ENCODE data around the gene DSCAML1. TPM values are rescaled to one million over a fixed set of nuclear protein-coding genes. Genes with fewer than 3 reads are reported as not detected.

The DSCAML1 gene
- total RNA-seq, 1 experiment from 2014 or later: 0.90 TPM

GRCh38 chr11:117643606-117644300, 153.3 kb downstream of the DSCAML1 start:
- H3K36me3 Mint-ChIP-seq: no peaks in the 10 kb centered on the region
- no peak for TF ChIP-seq E2F1 (CRISPR knock-in tag; IDR thresholded peaks at IDR 0.05)
- TF ChIP-seq TP53 (CRISPR knock-in tag; IDR thresholded peaks at IDR 0.05): no peak
- TF ChIP-seq CBFB (CRISPR knock-in tag; IDR thresholded peaks at IDR 0.05; ENCODE audit: low read depth): no peak
- TF ChIP-seq ZNF121 (CRISPR knock-in tag; IDR thresholded peaks at IDR 0.05): no peak
- no peak for TF ChIP-seq ZNF512 (CRISPR knock-in tag; IDR thresholded peaks at IDR 0.05; ENCODE audit: borderline replicate concordance)
- TF ChIP-seq RELA (CRISPR knock-in tag; IDR thresholded peaks at IDR 0.05; ENCODE audit: borderline replicate concordance): no peak
- TF ChIP-seq SP1 (CRISPR knock-in tag; conservative IDR thresholded peaks at IDR 0.05): no peak
- no peak for TF ChIP-seq FOXP4 (CRISPR knock-in tag; IDR thresholded peaks at IDR 0.05)
- no peak for TF ChIP-seq ZNF138 (CRISPR knock-in tag; conservative IDR thresholded peaks at IDR 0.05)
- TF ChIP-seq USF2 (CRISPR knock-in tag; IDR thresholded peaks at IDR 0.05): no peak
- no peak for TF ChIP-seq PRDM15 (CRISPR knock-in tag; IDR thresholded peaks at IDR 0.05)
- no peak for TF ChIP-seq OVOL2 (CRISPR knock-in tag; IDR thresholded peaks at IDR 0.05; ENCODE audit: borderline replicate concordance)
- no peak for TF ChIP-seq NR3C1 (CRISPR knock-in tag; conservative IDR thresholded peaks at IDR 0.05; ENCODE audit: low read depth)
- TF ChIP-seq JAZF1 (CRISPR knock-in tag; IDR thresholded peaks at IDR 0.05): no peak
- DNase-seq (ENCODE audit: low spot score) (no peak), ATAC-seq (peak; percentile 47)
- no peak overlapping the region for H3K27ac Mint-ChIP-seq
- H3K4me3 Mint-ChIP-seq: no peak overlapping the region
- H3K9me3 Mint-ChIP-seq: peaks cover under 1% of the 10 kb centered on the region; the same call in 1 of the 2 replicates
- no peaks in the 10 kb centered on the region; the same call in 1 of the 2 replicates for H3K27me3 Mint-ChIP-seq (ENCODE audit: low read depth)
- peaks cover 4% of the 10 kb centered on the region for H3K4me1 Mint-ChIP-seq
- POLR2A ChIA-PET: no interaction called here
- CTCF ChIA-PET: interaction anchor here (1.0 to 1.8 kb wide), 4 partner anchors 23 to 218 kb away, joined by 3 to 4 read pairs (median 4); no protein-coding TSS in a partner anchor

- H3K27me3 Mint-ChIP-seq (ENCODE audit: low read depth): no peaks in the 10 kb centered on the region; the same call in 1 of the 2 replicates
- no peak for TF ChIP-seq CREB1 (CRISPR knock-in tag; IDR thresholded peaks at IDR 0.05)
- TF ChIP-seq TEAD4 (CRISPR knock-in tag; IDR thresholded peaks at IDR 0.05): no peak
- TF ChIP-seq PRRX2 (CRISPR knock-in tag; IDR thresholded peaks at IDR 0.05): no peak
- TF ChIP-seq NFYB (CRISPR knock-in tag; conservative IDR thresholded peaks at IDR 0.05; ENCODE audit: low read depth): no peak
- no peak for TF ChIP-seq ZMAT4 (CRISPR knock-in tag; IDR thresholded peaks at IDR 0.05)
- no peak for TF ChIP-seq ZNF138 (CRISPR knock-in tag; conservative IDR thresholded peaks at IDR 0.05)
- TF ChIP-seq NFE2L1 (CRISPR knock-in tag; IDR thresholded peaks at IDR 0.05): no peak
- no peaks in the 10 kb centered on the region for H3K36me3 Mint-ChIP-seq
- DNase-seq (ENCODE audit: low spot score) (no peak), ATAC-seq (no peak)
- H3K9me3 Mint-ChIP-seq: peaks cover 5% of the 10 kb centered on the region; the same call in 1 of the 2 replicates
- ChIA-PET POLR2A (no interaction called here), CTCF (no interaction called here)
- H3K27ac Mint-ChIP-seq: no peak overlapping the region
- H3K4me3 Mint-ChIP-seq: no peak overlapping the region
- H3K4me1 Mint-ChIP-seq: peaks cover 6% of the 10 kb centered on the region
Observed at GRCh38 chr11:117642835-117643234, 154.2 kb downstream of the DSCAML1 start.
